Brain microvascular endothelial cell (primary cell): ENCODE results near the gene KCNIP4.

Source experiments
- DNase-seq: peaks from one replicate; pipeline ENCODE4 v3.0.0-alpha.2; 2020
- H3K27ac ChIP-seq: fragments of 250-450 bp; sonication (Bioruptor Pico); 2 replicates; pipeline ENCODE4 v1.5.1; 2020; ENCODE audit warnings: mild to moderate bottlenecking, moderate library complexity
- H3K27me3 ChIP-seq: fragments of 250-450 bp; sonication (Bioruptor Pico); replicated peaks from 2 replicates; pipeline ENCODE4 v1.5.1; 2020; ENCODE audit warnings: mild to moderate bottlenecking
- H3K36me3 ChIP-seq: fragments of 250-450 bp; sonication (Bioruptor Pico); replicated peaks from 2 replicates; pipeline ENCODE4 v1.5.1; 2020; ENCODE audit warnings: mild to moderate bottlenecking
- H3K4me3 ChIP-seq: 2 replicates; pipeline ENCODE4 v1.5.1; 2011; ENCODE audit warnings: low read depth, mild to moderate bottlenecking, control low read depth, low read length, moderate library complexity
- CTCF ChIP-seq: IDR thresholded peaks from 2 replicates; pipeline ENCODE4 v1.5.1; 2011; ENCODE audit warnings: low read depth, mild to moderate bottlenecking, moderate library complexity, low read length, control low read depth, inconsistent platforms; ENCODE audit errors: missing control alignments
- in situ Hi-C: cut with HindIII; loops from 2 replicates; pipeline ENCODE4 v1.10.0; 2017; ENCODE audit warnings: low sequenced_read_pairs, low pct_ligation_motif_present

Gene KCNIP4

GRCh38 chr4:21858971-21859370 lies 89.6 kb downstream of the KCNIP4 start:
- Histone ChIP-seq H3K4me3 (no peak overlapping the region), H3K27me3 (no peaks in the 10 kb centered on the region), H3K27ac (no peak overlapping the region), H3K36me3 (no peaks in the 10 kb centered on the region)
- in situ Hi-C loops = no loop called here
- no peak for DNase-seq
- no peak for TF ChIP-seq CTCF

GRCh38 chr4:21856754-21857153 lies 91.8 kb downstream of the KCNIP4 start:
- in situ Hi-C loops = no loop called here
- no peak for TF ChIP-seq CTCF
- DNase-seq = no peak
- no peaks in the 10 kb centered on the region for H3K36me3 ChIP-seq
- no peak overlapping the region for H3K27ac ChIP-seq
- H3K27me3 ChIP-seq = no peaks in the 10 kb centered on the region
- no peak overlapping the region for H3K4me3 ChIP-seq

- Histone ChIP-seq H3K4me3 (no peak overlapping the region), H3K27me3 (no peaks in the 10 kb centered on the region), H3K36me3 (no peaks in the 10 kb centered on the region), H3K27ac (no peak overlapping the region)
- no peak for TF ChIP-seq CTCF
- in situ Hi-C loops = no loop called here
- no peak for DNase-seq
These were observed 92.3 kb downstream of the KCNIP4 start for GRCh38 chr4:21856301-21856700.

- H3K27me3 ChIP-seq = no peaks in the 10 kb centered on the region
- in situ Hi-C loops = no loop called here
- H3K4me3 ChIP-seq = no peak overlapping the region
- H3K36me3 ChIP-seq = no peaks in the 10 kb centered on the region
- DNase-seq = no peak
- no peak for TF ChIP-seq CTCF
- H3K27ac ChIP-seq = no peak overlapping the region
These were observed 99.5 kb downstream of the KCNIP4 start for GRCh38 chr4:21849077-21849476.

GRCh38 chr4:21848021-21848420 lies 100.6 kb downstream of the KCNIP4 start:
- in situ Hi-C loops = no loop called here
- TF ChIP-seq CTCF = no peak
- no peaks in the 10 kb centered on the region for H3K36me3 ChIP-seq
- no peak overlapping the region for H3K4me3 ChIP-seq
- no peaks in the 10 kb centered on the region for H3K27me3 ChIP-seq
- H3K27ac ChIP-seq = no peak overlapping the region
- no peak for DNase-seq

GRCh38 chr4:21845663-21846062 lies 102.9 kb downstream of the KCNIP4 start:
- DNase-seq = no peak
- in situ Hi-C loops = no loop called here
- Histone ChIP-seq H3K4me3 (no peak overlapping the region), H3K36me3 (no peaks in the 10 kb centered on the region), H3K27me3 (no peaks in the 10 kb centered on the region), H3K27ac (no peak overlapping the region)
- TF ChIP-seq CTCF = no peak
